ENCODE results near the gene LIMCH1.

The LIMCH1 gene

GRCh38 chr4:41619161-41619560 lies 81.2 kb downstream of the LIMCH1 start:
- Histone ChIP-seq H4K20me1 (ENCODE audit: insufficient read depth) (no peaks in the 10 kb centered on the region), H3K79me2 (ENCODE audit: insufficient read depth, low read depth) (no peaks in the 10 kb centered on the region), H2AFZ (ENCODE audit: low read depth) (no peak overlapping the region), H3K27me3 (ENCODE audit: insufficient read depth, low read depth) (no peaks in the 10 kb centered on the region), H3K4me3 (IDR thresholded peaks at IDR 0.05; ENCODE audit: insufficient read depth, low read depth, low read length) (no peak overlapping the region), H3K4me2 (no peak overlapping the region), H3K36me3 (ENCODE audit: insufficient read depth) (no peaks in the 10 kb centered on the region), H3K9ac (no peak overlapping the region), H3K4me1 (ENCODE audit: low read depth, poor library complexity, severe bottlenecking) (no peaks in the 10 kb centered on the region), H3K27ac (no peak overlapping the region)
- no peak for TF ChIP-seq CTCF (conservative IDR thresholded peaks at IDR 0.05; ENCODE audit: low read depth, low read length)

- Histone ChIP-seq H3K79me2 (ENCODE audit: insufficient read depth, low read depth) (no peaks in the 10 kb centered on the region), H3K4me3 (IDR thresholded peaks at IDR 0.05; ENCODE audit: insufficient read depth, low read depth, low read length) (no peak overlapping the region), H3K9ac (no peak overlapping the region), H3K27ac (no peak overlapping the region), H3K27me3 (ENCODE audit: insufficient read depth, low read depth) (no peaks in the 10 kb centered on the region), H3K4me2 (no peak overlapping the region), H3K4me1 (ENCODE audit: low read depth, poor library complexity, severe bottlenecking) (no peaks in the 10 kb centered on the region), H3K36me3 (ENCODE audit: insufficient read depth) (no peaks in the 10 kb centered on the region), H4K20me1 (ENCODE audit: insufficient read depth) (no peaks in the 10 kb centered on the region), H2AFZ (ENCODE audit: low read depth) (no peak overlapping the region)
- no peak for TF ChIP-seq CTCF (conservative IDR thresholded peaks at IDR 0.05; ENCODE audit: low read depth, low read length)
Observed at GRCh38 chr4:41620594-41621256, 82.8 kb downstream of the LIMCH1 start.

GRCh38 chr4:41622787-41623186 lies 84.8 kb downstream of the LIMCH1 start:
- TF ChIP-seq CTCF (conservative IDR thresholded peaks at IDR 0.05; ENCODE audit: low read depth, low read length): no peak
- H4K20me1 ChIP-seq (ENCODE audit: insufficient read depth): no peaks in the 10 kb centered on the region
- H3K27me3 ChIP-seq (ENCODE audit: insufficient read depth, low read depth): no peaks in the 10 kb centered on the region
- no peak overlapping the region for H2AFZ ChIP-seq (ENCODE audit: low read depth)
- H3K4me1 ChIP-seq (ENCODE audit: low read depth, poor library complexity, severe bottlenecking): no peaks in the 10 kb centered on the region
- H3K36me3 ChIP-seq (ENCODE audit: insufficient read depth): no peaks in the 10 kb centered on the region
- H3K9ac ChIP-seq: no peak overlapping the region
- H3K27ac ChIP-seq: no peak overlapping the region
- H3K4me3 ChIP-seq (IDR thresholded peaks at IDR 0.05; ENCODE audit: insufficient read depth, low read depth, low read length): no peak overlapping the region
- H3K79me2 ChIP-seq (ENCODE audit: insufficient read depth, low read depth): no peaks in the 10 kb centered on the region
- no peak overlapping the region for H3K4me2 ChIP-seq

- no peak for TF ChIP-seq CTCF (conservative IDR thresholded peaks at IDR 0.05; ENCODE audit: low read depth, low read length)
- H3K27ac ChIP-seq: no peak overlapping the region
- H3K4me2 ChIP-seq: no peak overlapping the region
- H3K4me1 ChIP-seq (ENCODE audit: low read depth, poor library complexity, severe bottlenecking): no peaks in the 10 kb centered on the region
- no peak overlapping the region for H3K9ac ChIP-seq
- no peaks in the 10 kb centered on the region for H3K27me3 ChIP-seq (ENCODE audit: insufficient read depth, low read depth)
- H4K20me1 ChIP-seq (ENCODE audit: insufficient read depth): no peaks in the 10 kb centered on the region
- H3K36me3 ChIP-seq (ENCODE audit: insufficient read depth): no peaks in the 10 kb centered on the region
- no peak overlapping the region for H2AFZ ChIP-seq (ENCODE audit: low read depth)
- no peaks in the 10 kb centered on the region for H3K79me2 ChIP-seq (ENCODE audit: insufficient read depth, low read depth)
- H3K4me3 ChIP-seq (IDR thresholded peaks at IDR 0.05; ENCODE audit: insufficient read depth, low read depth, low read length): no peak overlapping the region
Observed at GRCh38 chr4:41624765-41625164, 86.8 kb downstream of the LIMCH1 start.
